ENCODE results near the gene CYP19A1. TPM values are rescaled to one million over a fixed set of nuclear protein-coding genes. Genes with fewer than 3 reads are reported as not detected.

CYP19A1 gene
- total RNA-seq, 1 experiment from 2014 or later, result not detected

DNA sequence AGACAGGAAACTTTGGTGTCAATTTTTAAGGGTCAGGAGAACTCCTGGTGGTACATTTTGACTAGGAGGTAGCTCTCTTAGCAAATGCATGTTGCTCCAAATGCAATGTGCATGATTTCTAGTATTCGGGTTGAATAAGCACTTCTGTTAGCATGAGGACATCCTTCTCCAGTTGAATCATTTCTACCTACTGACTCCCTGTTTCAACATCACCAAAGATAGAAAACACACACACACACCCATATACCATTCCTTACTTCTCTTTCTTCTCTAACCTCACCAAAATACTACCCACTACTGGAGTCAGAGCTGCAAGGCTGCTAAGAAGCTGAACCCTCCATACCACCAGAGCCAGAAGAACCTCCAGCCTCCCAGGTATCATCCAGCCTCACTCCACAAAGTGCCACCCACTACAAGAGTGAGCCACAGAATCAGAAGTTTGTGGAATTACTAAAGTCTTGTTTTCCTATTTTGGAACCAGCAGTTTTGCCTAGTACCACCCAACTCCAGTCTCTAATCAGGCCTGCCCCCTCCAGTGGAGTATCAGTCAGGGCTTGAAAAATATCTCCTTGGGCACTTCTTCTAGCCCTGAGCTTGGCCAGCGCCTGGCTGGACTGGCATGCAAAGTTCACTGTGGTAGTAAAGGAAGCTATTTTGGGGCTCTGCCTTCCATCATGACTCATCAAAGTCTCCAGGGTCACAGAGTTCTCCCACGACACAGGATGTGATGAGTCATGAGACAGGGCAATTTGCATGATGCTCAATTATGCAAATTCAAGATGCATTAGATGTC lies 110.3 kb downstream of the CYP19A1 start (continued):
- TF ChIP-seq ZNF274 (IDR thresholded peaks at IDR 0.05; ENCODE audit: low read depth, low read length) (no peak), MAX (IDR thresholded peaks at IDR 0.05) (no peak), ELF1 (IDR thresholded peaks at IDR 0.05; ENCODE audit: borderline replicate concordance, low read depth) (no peak), JUND (IDR thresholded peaks at IDR 0.05) (peak; percentile 84)

- Histone ChIP-seq H3K27me3 (ENCODE audit: insufficient read depth, low read length) (no peaks in the 10 kb centered on the region), H3K27ac (ENCODE audit: low read depth, low read length) (no peak overlapping the region), H3K9me2 (ENCODE audit: insufficient read depth) (no peaks in the 10 kb centered on the region), H3K9me3 (ENCODE audit: control insufficient read depth in 1 of 2, insufficient read depth in 1 of 2, low read depth in 1 of 2, low read length in 2 of 2) (no peaks in the 10 kb centered on the region), H3K79me2 (ENCODE audit: insufficient read depth, low read length) (no peaks in the 10 kb centered on the region), H3K36me3 (ENCODE audit: control insufficient read depth in 1 of 2, insufficient read depth in 2 of 2, low read length in 2 of 2) (no peaks in the 10 kb centered on the region), H2AFZ (ENCODE audit: low read depth, low read length, poor library complexity, severe bottlenecking) (no peak overlapping the region), H3K9ac (ENCODE audit: low read length) (no peak overlapping the region), H3K4me1 (ENCODE audit: control insufficient read depth in 1 of 2, insufficient read depth in 2 of 2, low read length in 2 of 2) (peaks cover 22 to 45% of the 10 kb centered on the region in 2 experiments), H4K20me1 (ENCODE audit: insufficient read depth) (no peaks in the 10 kb centered on the region), H3K4me2 (ENCODE audit: low read length) (no peak overlapping the region), H3K4me3 (replicated peaks in 1 of 2; ENCODE audit: low read depth in 1 of 2, low read length in 2 of 2) (no peak overlapping the region)
- intact Hi-C loops (cut with micrococcal nuclease), result loop anchor here (5.0 kb wide), 1 partner anchor 156 kb away; no protein-coding TSS in a partner anchor
- CTCF ChIA-PET, result interaction anchor here (0.7 to 2.0 kb wide), 4 partner anchors 33 to 156 kb away, joined by 3 to 9 read pairs (median 4); no protein-coding TSS in a partner anchor
- no TSS peak for BruUV-seq (replicated peaks)
- POLR2A ChIA-PET, result no interaction called here
- DNase-seq (ENCODE audit: low read depth, low spot score) (no peak), ATAC-seq (no peak)
- TF ChIP-seq TCF7L2 (IDR thresholded peaks at IDR 0.05; ENCODE audit: borderline replicate concordance, extremely low read depth, insufficient read depth, insufficient read length) (no peak), EGR1 (IDR thresholded peaks at IDR 0.05; ENCODE audit: low read depth) (no peak), EZH2phosphoT487 (IDR thresholded peaks at IDR 0.05; ENCODE audit: borderline replicate concordance) (no peak), ELF1 (IDR thresholded peaks at IDR 0.05; ENCODE audit: borderline replicate concordance, low read depth) (no peak), FOSL1 (IDR thresholded peaks at IDR 0.05; ENCODE audit: low read depth) (no peak), POLR2A (IDR thresholded peaks at IDR 0.05; ENCODE audit: borderline replicate concordance, extremely low read depth, insufficient read depth, insufficient read length) (no peak), ATF3 (IDR thresholded peaks at IDR 0.05) (no peak)
- RAD21 ChIA-PET (ENCODE audit: low non-redundant PET in 1 of 2, low total read pairs in 2 of 2, uncharacterized antibody in 2 of 2, unreplicated experiment in 2 of 2), result no interaction called here
Measured at GRCh38 chr15:51226576-51227210, 111.7 kb downstream of the CYP19A1 start.
